C4-2B (cell line): ENCODE data around the gene INCENP.

Experiments
- CTCF ChIP-seq: fragments of 450-650 bp; conservative IDR thresholded peaks from 2 replicates; pipeline ENCODE4 v1.5.1; 2017; ENCODE audit warnings: mild to moderate bottlenecking
- ZFX ChIP-seq: fragments of 450-650 bp; IDR thresholded peaks from 2 replicates; pipeline ENCODE4 v1.6.1; 2017

- TF ChIP-seq CTCF (no peak), ZFX (no peak)
Measured at GRCh38 chr11:62128835-62129234, 5.0 kb downstream of the INCENP start.
